M059J (cell line): ENCODE results near the gene CEBPE. TPM values are rescaled to one million over a fixed set of nuclear protein-coding genes. Genes with fewer than 3 reads are reported as not detected.

Source experiments
- DNase-seq: peaks from one replicate; pipeline ENCODE4 v3.0.0-alpha.2; 2012; ENCODE audit warnings: low read depth
- total RNA-seq: library from RNA; depleted of rRNA; stranded (reverse); fragments of >200 nt; shearing (Covaris generic); gene quantifications from 2 replicates; pipeline ENCODE4 v1.2.3, GENCODE V29; 2014

Gene CEBPE
- total RNA-seq, 1 experiment from 2014 or later, result not detected

GRCh38 chr14:23143911-23144310 is 24.9 kb upstream of the CEBPE start:
- DNase-seq, result no peak

GRCh38 chr14:23142826-23143225 is 23.8 kb upstream of the CEBPE start:
- DNase-seq, result no peak

- DNase-seq, result peak; percentile 97
Observed at GRCh38 chr14:23141706-23142444, 22.8 kb upstream of the CEBPE start.

GRCh38 chr14:23140371-23140770 is 21.3 kb upstream of the CEBPE start:
- no peak for DNase-seq

- no peak for DNase-seq
Observed at GRCh38 chr14:23139874-23140273, 20.8 kb upstream of the CEBPE start.

- no peak for DNase-seq
Observed at GRCh38 chr14:23137813-23138535, 18.9 kb upstream of the CEBPE start.

GRCh38 chr14:23137192-23137812 is 18.2 kb upstream of the CEBPE start:
- DNase-seq, result peak; percentile 69

- no peak for DNase-seq
Observed at GRCh38 chr14:23136566-23137133, 17.6 kb upstream of the CEBPE start.

- DNase-seq, result no peak
Observed at GRCh38 chr14:23132970-23133369, 13.9 kb upstream of the CEBPE start.

- DNase-seq, result no peak
Observed at GRCh38 chr14:23131482-23131881, 12.4 kb upstream of the CEBPE start.

GRCh38 chr14:23130871-23131270 is 11.8 kb upstream of the CEBPE start:
- DNase-seq, result no peak

GRCh38 chr14:23129759-23130316 is 10.8 kb upstream of the CEBPE start:
- no peak for DNase-seq

- no peak for DNase-seq
Observed at GRCh38 chr14:23128969-23129758, 10.1 kb upstream of the CEBPE start.

- no peak for DNase-seq
Observed at GRCh38 chr14:23127861-23128260, 8.8 kb upstream of the CEBPE start.

- DNase-seq, result no peak
Observed at GRCh38 chr14:23126548-23127278, 7.7 kb upstream of the CEBPE start.

GRCh38 chr14:23125933-23126524 is 7.0 kb upstream of the CEBPE start:
- no peak for DNase-seq

GRCh38 chr14:23125011-23125410 is 6.0 kb upstream of the CEBPE start:
- DNase-seq, result peak; percentile 27

GRCh38 chr14:23124337-23124954 is 5.4 kb upstream of the CEBPE start:
- no peak for DNase-seq

GRCh38 chr14:23123419-23123818 is 4.4 kb upstream of the CEBPE start:
- no peak for DNase-seq

GRCh38 chr14:23122086-23122485 is 3.0 kb upstream of the CEBPE start:
- no peak for DNase-seq
